GM21515 (cell line): ENCODE measurements around the gene ARL13A.
"Not testable (repeated sequence)": the region's sequence is repeated elsewhere in the genome, so short reads cannot be mapped to it uniquely, and the experiment has no call there.

Source experiments
- ATAC-seq: cut with Tn5 transposase; IDR thresholded peaks from one replicate; pipeline ENCODE4 v1.9.1; 2021; ENCODE audit not compliant: unreplicated experiment

The ARL13A gene

DNA sequence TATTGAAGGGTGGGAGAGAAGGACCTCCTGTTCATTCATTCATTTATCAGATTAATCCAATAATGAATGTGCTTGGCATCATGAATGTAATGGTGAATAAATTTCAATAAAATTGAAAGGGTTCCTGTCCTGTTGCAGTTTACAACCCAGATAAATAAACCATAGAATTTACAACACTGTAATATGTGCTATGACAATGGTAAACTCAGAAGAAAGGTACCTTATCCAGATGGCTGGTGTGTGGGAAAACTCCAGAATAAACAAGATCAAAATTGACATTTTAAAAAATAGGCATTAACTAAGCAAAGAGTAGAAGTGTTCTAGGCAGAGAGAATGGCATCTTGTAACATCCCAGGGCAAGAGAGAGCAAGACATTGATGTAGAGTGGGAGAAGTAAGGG is 15.3 kb downstream of the ARL13A start:
- ATAC-seq, result no peak

DNA sequence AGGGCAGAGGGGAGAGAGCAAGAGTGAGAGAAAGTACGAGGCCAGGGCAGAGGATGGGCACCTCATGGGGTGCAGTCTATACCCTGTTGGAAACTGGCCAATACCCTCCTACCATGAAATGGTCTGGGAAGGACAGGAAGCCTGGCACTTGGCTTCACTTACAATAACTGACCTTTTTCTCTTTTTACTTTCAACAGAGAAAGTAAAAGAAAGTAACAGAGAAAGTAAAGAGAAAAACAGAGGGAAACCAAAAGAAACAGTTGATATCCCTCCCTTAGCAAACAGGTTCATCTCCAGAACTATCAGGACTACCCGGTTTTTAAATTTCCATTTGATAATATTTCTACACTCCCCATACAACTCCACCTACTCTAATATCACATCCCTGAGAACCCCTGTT is 20.6 kb downstream of the ARL13A start:
- ATAC-seq, result no peak

DNA sequence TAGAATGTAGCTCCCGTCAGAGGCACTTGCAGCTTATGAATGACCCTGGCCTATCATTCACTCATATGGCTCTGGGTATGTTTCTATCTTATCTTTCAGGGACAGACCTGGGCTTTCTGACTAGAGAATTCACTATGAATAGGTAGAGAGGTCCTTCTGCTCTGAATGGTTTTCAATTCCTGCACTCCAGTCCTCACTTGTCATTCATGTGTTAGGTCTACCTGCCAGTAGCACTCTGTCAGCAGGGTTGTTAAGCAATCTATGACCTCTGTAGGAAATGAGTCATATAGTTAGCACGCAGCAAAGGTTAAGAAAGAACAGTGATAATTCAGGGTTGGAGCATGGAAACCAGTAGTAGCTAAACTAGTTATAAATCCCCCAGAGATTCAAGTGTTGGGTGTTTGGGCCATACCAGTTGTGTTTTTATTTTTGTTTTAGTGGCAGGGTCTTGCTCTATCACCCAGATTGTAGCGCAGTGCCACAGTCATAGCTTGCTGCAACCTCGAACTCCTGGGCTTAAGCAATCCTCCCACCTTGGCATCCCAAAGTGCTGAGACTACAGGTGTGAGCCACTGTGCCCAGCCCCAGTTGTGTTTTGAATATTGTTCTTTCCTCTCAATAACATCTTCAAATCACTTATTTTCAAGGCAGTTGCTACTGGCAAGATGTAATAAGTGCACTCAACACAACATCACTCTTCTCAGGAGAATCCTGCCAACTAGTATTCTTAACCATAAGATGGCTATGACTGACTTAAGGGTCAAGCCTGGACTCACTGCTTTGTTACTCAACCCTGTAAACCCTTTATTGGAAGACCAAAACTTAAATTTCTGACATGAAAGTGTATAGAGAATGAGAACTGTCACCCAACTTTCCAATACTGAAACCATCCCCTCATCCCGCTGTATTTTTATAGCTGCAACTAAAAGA is 25.1 kb downstream of the ARL13A start:
- peak; percentile 78 for ATAC-seq

DNA sequence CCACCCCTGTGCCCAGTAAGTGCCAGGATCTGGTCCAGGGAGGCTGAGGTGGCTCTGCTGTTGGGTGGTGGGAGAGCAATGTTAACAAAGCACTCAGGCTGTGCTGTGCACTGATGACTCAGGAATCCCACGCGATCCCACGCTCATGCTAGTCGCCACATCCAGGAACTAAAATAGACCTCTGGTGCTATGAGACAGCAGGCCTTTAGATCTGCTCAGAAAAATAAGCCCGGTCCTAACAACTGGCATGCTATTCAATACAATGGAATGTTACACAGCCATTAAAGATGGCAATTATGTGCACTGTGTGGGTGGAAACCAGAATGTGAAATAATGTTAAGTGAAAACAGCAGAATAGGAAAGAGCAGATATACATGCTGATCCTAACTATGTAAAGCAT is 26.0 kb downstream of the ARL13A start:
- ATAC-seq, result no peak

DNA sequence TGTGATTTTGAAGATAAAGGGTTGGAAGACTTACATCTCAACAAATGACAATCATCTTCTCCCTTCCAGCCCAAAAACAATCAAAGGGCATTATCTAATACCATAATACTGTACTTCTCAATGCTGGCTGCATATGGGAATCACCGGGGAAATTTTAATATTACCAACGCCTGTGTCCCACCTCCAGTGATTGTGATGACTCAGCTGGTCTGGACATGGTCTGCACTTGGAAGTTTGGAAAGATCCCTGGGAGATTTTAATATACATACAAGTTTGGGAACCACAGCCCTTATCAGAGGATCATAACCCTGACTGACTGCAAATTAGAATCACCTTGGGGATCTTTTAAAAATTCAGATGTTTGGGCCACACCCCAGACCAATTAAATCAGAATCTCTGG is 29.9 kb downstream of the ARL13A start:
- ATAC-seq, result no peak

DNA sequence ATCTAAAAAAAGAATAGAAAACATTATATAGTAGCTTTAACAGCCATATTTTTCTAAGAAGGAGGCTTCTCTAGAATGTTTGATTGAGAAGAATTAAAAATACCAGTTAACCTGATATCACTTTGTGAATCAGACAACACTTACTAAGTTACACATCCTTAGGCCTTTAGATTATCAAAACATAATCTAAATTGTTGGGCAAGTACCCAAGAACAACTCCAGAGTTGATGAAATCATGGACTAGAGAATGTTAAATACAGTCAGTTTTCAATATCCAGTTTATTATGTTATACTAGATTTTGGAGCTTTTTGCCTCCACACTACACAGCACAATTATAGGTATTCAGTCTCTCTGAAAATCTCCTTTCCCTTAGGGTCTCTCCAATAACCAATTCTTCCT is 39.6 kb downstream of the ARL13A start:
- no peak for ATAC-seq

DNA sequence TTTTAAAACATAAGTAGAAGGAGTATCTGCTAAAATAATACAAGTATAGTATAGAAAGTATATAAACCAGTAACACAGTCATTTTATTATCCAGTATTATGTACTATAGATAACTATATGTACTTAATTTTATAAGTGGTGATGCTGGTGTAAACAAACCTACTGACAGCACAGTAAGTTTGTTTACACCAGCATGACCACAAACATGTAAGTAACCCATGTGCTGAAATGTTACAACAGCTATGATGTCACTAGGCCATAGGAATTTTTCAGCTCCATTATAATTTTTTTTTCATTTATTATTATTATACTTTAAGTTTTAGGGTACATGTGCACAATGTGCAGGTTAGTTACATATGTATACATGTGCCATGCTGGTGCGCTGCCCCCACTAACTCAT is 42.5 kb downstream of the ARL13A start:
- ATAC-seq, result not testable (repeated sequence)

DNA sequence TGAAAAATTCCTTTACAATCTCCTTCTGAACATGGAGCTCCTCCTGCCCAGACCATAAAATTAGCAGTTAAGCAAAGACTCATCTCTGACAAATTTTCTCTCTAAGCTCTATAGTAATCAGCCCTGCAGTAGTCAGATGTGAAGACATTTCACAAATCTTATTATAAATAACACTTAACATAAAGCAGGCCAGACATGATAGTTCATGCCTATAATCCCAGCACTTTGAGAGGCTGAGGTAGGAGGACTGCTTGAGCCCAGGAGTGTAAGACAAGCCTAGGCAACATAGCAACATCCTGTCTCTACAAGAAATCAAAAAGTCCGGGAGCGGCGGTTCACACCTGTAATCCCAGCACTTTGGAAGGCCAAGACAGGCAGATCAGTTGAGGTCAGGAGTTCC is 52.5 kb downstream of the ARL13A start:
- no peak for ATAC-seq

DNA sequence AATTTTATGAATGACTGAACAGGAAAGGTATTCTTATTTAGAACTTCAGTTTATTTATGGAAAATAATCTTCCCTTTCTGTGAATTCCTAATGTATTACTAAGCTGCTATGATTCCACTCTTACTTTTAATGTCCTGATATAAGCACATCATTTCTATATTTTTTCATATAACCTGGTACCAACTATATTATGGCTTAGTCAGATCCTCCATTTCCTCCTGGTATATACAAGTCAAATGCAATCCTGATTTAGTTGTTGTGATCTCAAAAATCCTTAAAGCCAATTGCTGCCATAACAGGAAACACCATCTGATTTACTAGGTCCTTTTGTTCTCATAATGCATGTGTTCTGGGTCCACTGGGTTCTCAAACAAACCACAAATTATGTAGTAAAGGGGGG is 55.6 kb downstream of the ARL13A start:
- no peak for ATAC-seq

DNA sequence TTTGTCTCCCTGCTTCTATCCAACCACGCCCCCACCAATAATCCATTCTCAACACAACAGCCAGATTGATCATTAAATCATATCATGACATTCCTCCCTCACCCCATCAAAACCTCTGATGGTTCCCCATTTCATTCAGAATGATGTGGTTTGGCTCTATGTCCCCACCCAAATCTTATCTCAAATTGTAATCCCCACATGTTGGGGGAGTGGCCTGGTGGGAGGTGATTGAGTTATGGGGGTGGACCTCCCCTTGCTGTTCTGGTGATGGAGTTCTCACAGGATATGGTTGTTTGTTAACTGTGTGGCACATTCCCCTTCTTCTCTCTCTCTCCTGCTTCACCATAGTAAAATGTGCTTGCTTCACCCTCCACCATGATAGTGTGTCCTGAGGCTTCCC is 59.1 kb downstream of the ARL13A start:
- no peak for ATAC-seq

DNA sequence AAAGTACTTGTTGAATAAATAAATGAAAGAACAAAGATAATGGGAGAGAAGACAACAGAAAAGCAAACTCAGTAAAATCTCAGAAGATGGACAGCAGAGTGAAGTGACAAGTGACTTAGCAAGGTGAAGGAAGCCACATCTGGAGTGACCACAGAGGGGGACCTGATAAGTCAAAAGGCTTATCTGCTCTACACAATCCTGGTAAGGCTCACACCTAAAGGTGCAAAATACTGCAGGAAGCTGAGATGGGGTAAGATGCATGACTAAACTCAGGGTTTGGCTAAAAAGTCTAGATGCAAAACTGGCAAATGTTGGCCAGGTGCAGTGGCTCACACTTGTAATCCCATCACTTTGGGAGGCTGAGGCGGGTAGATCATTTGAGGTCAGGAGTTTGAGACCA is 60.2 kb downstream of the ARL13A start:
- no peak for ATAC-seq

DNA sequence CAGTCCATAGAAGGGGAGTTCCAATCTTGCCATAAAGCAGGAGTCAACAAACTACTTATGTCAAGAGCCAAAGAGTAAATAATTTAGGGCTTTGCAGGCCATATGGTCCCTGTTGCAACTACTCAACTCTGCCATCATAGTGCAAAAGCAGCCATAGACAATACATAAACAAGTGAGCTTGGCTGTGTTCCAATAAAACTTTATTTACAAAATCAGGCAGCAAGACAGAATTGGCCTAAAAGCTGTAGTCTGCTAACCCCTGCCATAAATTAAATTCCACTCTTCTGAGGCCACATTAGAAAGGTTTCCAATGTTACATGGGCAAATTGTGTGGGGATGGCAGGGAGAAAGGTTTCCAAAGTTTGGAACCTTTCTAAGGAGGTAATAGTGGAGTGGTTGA is 67.7 kb downstream of the ARL13A start:
- ATAC-seq, result no peak

DNA sequence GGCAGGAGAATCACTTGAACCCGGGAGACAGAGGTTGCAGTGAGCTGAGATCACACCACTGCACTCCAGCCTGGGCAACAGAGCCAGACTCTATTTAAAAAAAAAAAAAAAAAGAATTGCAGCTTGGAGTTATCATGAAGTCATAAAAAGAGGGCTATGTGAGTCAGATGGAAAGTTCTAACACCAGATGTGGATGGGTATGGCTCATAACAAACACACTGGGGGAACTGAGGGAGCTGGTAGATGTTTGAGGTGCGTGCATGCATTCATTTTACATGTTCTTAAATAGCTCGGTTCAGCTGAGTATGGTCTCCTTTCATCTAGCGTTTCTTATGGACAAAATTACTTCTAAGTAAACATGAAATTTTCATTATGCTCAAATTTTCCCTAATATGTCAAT is 70.7 kb downstream of the ARL13A start:
- no peak for ATAC-seq
